ENCODE measurements around the gene TSHZ3. TPM values are rescaled to one million over a fixed set of nuclear protein-coding genes. Genes with fewer than 3 reads are reported as not detected.

Gene TSHZ3
- total and polyA plus RNA-seq, 2 of the 13 experiments (the other 11 are each of a cell fraction or from before 2014, with no cell fraction given): not detected

- Histone ChIP-seq H3K4me3 (replicated peaks in 1 of 3; ENCODE audit: insufficient read depth in 1 of 3, low read depth in 2 of 3, low read length in 3 of 3) (no peak overlapping the region), H3K9me3 (ENCODE audit: low read length) (no peaks in the 10 kb centered on the region), H4K20me1 (ENCODE audit: insufficient read depth, low read length) (no peaks in the 10 kb centered on the region), H3K36me3 (replicated peaks in 1 of 2; ENCODE audit: control insufficient read depth in 1 of 2, insufficient read depth in 2 of 2, low read length in 2 of 2) (no peaks in the 10 kb centered on the region), H3K4me1 (ENCODE audit: insufficient read depth, low read length) (no peaks in the 10 kb centered on the region), H3K79me2 (ENCODE audit: insufficient read depth, low read length) (no peaks in the 10 kb centered on the region), H3K27me3 (ENCODE audit: control insufficient read depth in 1 of 2, insufficient read depth in 2 of 2, low read length in 2 of 2) (peaks cover 0 to 3% of the 10 kb centered on the region in 2 experiments; a peak in 1 of 5 replicates), H3K4me2 (ENCODE audit: low read depth, low read length) (no peak overlapping the region), H2AFZ (ENCODE audit: low read length) (no peak overlapping the region), H3K9ac (ENCODE audit: insufficient read depth, low read depth, low read length) (no peak overlapping the region), H3K27ac (ENCODE audit: extremely low read length, insufficient read depth, low read length) (no peak overlapping the region)
- in situ Hi-C loops (cut with HindIII; ENCODE audit: extremely low pct_ligation_motif_present, low pct_unique_long_range_greater_than_20kb) (no loop called here), intact Hi-C loops (cut with micrococcal nuclease; ENCODE audit: unreplicated experiment) (no loop called here)
- no peak for DNase-seq (ENCODE audit: low spot score)
- BruUV-seq (replicated peaks): no TSS peak
- ATAC-seq: no peak
- ChIA-PET CTCF (ENCODE audit: low intra/inter-chr PET ratio, low total read pairs) (no interaction called here), POLR2A (no interaction called here)
- WGBS (ENCODE audit: low lambda C conversion rate): 33% methylated on average over 4 of the region's 10 CpGs
- no peak for FAIRE-seq
- TF ChIP-seq ZNF10 (CRISPR knock-in tag; IDR thresholded peaks at IDR 0.05; ENCODE audit: borderline replicate concordance, low read depth): no peak
- no peak for TF ChIP-seq BRD4 (CRISPR knock-in tag; IDR thresholded peaks at IDR 0.05)
- no peak for TF ChIP-seq SOX6 (IDR thresholded peaks at IDR 0.05)
- no peak for TF ChIP-seq SOX6 (CRISPR knock-in tag; IDR thresholded peaks at IDR 0.05)
- TF ChIP-seq, protein P1, sequence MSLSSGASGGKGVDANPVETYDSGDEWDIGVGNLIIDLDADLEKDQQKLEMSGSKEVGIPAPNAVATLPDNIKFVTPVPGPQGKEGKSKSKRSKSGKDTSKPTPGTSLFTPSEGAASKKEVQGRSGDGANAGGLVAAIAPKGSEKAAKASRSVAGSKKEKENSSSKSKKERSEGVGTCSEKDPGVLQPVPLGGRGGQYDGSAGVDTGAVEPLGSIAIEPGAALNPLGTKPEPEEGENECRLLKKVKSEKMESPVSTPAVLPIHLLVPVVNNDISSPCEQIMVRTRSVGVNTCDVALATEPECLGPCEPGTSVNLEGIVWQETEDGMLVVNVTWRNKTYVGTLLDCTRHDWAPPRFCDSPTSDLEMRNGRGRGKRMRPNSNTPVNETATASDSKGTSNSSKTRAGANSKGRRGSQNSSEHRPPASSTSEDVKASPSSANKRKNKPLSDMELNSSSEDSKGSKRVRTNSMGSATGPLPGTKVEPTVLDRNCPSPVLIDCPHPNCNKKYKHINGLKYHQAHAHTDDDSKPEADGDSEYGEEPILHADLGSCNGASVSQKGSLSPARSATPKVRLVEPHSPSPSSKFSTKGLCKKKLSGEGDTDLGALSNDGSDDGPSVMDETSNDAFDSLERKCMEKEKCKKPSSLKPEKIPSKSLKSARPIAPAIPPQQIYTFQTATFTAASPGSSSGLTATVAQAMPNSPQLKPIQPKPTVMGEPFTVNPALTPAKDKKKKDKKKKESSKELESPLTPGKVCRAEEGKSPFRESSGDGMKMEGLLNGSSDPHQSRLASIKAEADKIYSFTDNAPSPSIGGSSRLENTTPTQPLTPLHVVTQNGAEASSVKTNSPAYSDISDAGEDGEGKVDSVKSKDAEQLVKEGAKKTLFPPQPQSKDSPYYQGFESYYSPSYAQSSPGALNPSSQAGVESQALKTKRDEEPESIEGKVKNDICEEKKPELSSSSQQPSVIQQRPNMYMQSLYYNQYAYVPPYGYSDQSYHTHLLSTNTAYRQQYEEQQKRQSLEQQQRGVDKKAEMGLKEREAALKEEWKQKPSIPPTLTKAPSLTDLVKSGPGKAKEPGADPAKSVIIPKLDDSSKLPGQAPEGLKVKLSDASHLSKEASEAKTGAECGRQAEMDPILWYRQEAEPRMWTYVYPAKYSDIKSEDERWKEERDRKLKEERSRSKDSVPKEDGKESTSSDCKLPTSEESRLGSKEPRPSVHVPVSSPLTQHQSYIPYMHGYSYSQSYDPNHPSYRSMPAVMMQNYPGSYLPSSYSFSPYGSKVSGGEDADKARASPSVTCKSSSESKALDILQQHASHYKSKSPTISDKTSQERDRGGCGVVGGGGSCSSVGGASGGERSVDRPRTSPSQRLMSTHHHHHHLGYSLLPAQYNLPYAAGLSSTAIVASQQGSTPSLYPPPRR (CRISPR knock-in tag; IDR thresholded peaks at IDR 0.05; ENCODE audit: borderline replicate concordance): no peak
- no peak for TF ChIP-seq HOXA3 (CRISPR knock-in tag; IDR thresholded peaks at IDR 0.05)
- no peak for TF ChIP-seq USF2 (IDR thresholded peaks at IDR 0.05; ENCODE audit: low read depth, low read length)
- TF ChIP-seq USF2 (CRISPR knock-in tag; IDR thresholded peaks at IDR 0.05; ENCODE audit: borderline replicate concordance): no peak
- TF ChIP-seq ZNF101 (CRISPR knock-in tag; IDR thresholded peaks at IDR 0.05; ENCODE audit: borderline replicate concordance, low read depth): no peak
- TF ChIP-seq, protein P2, sequence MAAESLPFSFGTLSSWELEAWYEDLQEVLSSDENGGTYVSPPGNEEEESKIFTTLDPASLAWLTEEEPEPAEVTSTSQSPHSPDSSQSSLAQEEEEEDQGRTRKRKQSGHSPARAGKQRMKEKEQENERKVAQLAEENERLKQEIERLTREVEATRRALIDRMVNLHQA (CRISPR knock-in tag; IDR thresholded peaks at IDR 0.05): no peak
- no peak for TF ChIP-seq SMARCE1 (IDR thresholded peaks at IDR 0.05; ENCODE audit: borderline replicate concordance)
- no peak for TF ChIP-seq ZNF724P (CRISPR knock-in tag; IDR thresholded peaks at IDR 0.05; ENCODE audit: borderline replicate concordance)
- TF ChIP-seq ZNF841 (CRISPR knock-in tag; IDR thresholded peaks at IDR 0.05; ENCODE audit: borderline replicate concordance): no peak
- TF ChIP-seq NFE2L1 (CRISPR knock-in tag; IDR thresholded peaks at IDR 0.05; ENCODE audit: borderline replicate concordance): no peak
- TF ChIP-seq ELF4 (CRISPR knock-in tag; IDR thresholded peaks at IDR 0.05; ENCODE audit: borderline replicate concordance): no peak
- no peak for TF ChIP-seq RARA (CRISPR knock-in tag; IDR thresholded peaks at IDR 0.05)
- no peak for TF ChIP-seq MTA3 (CRISPR knock-in tag; IDR thresholded peaks at IDR 0.05)
- no peak for TF ChIP-seq ZSCAN5A (CRISPR knock-in tag; IDR thresholded peaks at IDR 0.05; ENCODE audit: borderline replicate concordance)
Measured at GRCh38 chr19:31314156-31314555, 35.1 kb downstream of the TSHZ3 start.

Data from HepG2 (cell line).